SK-N-MC (cell line): Measurements from ENCODE around the gene PLPPR3.

Experiments
- EZH2 ChIP-seq: fragments of 200-600 bp; sonication (generic); IDR thresholded peaks from one replicate; pipeline ENCODE4 v1.6.1; 2017; ENCODE audit warnings: antibody characterized with exemption
- FOXP2 ChIP-seq: optimal IDR thresholded peaks from 2 replicates; pipeline ENCODE3; 2011; ENCODE audit warnings: mild to moderate bottlenecking, moderate library complexity; ENCODE audit not compliant: insufficient read depth; ENCODE audit errors: extremely low read length, control extremely low read depth
- POLR2AphosphoS5 ChIP-seq: IDR thresholded peaks from 2 replicates; pipeline ENCODE4 v1.6.1; 2012; ENCODE audit warnings: mild to moderate bottlenecking, low read depth, low read length, borderline replicate concordance

DNA sequence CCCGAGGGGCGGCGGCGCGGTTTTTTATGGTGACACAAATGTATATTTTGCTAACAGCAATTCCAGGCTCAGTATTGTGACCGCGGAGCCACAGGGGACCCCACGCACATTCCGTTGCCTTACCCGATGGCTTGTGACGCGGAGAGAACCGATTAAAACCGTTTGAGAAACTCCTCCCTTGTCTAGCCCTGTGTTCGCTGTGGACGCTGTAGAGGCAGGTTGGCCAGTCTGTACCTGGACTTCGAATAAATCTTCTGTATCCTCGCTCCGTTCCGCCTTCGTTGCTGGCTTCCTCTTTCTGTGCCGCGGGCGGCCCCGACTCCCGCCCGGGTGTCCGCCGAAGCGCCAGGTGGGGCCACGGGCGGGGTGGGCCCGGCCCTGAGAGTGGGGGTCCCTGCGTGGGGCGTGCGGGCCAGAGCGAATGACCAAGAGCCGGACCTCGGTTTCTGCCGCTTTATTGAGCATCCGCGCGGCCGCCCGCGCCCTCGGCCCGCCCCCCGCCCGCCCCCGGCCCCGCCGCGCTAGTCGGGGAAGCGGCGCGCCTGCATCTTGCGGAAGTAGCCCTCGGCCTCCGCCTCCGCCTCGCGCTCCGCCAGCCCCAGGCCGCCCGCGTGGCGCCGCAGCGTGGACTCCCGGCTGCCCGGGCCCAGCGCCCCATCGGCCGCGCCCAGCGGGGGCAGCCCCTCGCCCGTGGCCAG, 9.6 kb downstream of the PLPPR3 start:
- peak; percentile 52; the same call in 1 of the 2 replicates for TF ChIP-seq POLR2AphosphoS5
- no peak for TF ChIP-seq EZH2
- TF ChIP-seq FOXP2, result no peak
